Upper lobe of right lung (tissue), 1 donor: ENCODE results near the gene CCDC178. TPM values are rescaled to one million over a fixed set of nuclear protein-coding genes. Genes with fewer than 3 reads are reported as not detected.

ENCODE experiments used
- ATAC-seq: fragments of 200-7000 bp; cut with Tn5 transposase; one replicate; pipeline ENCODE4 v1.9.1; 2020; ENCODE audit warnings: mild to moderate bottlenecking, moderate library complexity
- DNase-seq: peaks from one replicate; pipeline ENCODE4 v3.0.0-alpha.2; 2020
- H3K27ac ChIP-seq: fragments of 200-600 bp; one replicate; pipeline ENCODE4 v1.8.0; 2022
- H3K27me3 ChIP-seq: fragments of 200-600 bp; one replicate; pipeline ENCODE4 v1.8.0; 2022; ENCODE audit warnings: mild to moderate bottlenecking
- H3K36me3 ChIP-seq: fragments of 200-600 bp; one replicate; pipeline ENCODE4 v1.8.0; 2022
- H3K4me1 ChIP-seq: fragments of 200-600 bp; one replicate; pipeline ENCODE4 v1.8.0; 2022
- H3K4me3 ChIP-seq: fragments of 200-600 bp; one replicate; pipeline ENCODE4 v1.8.0; 2022; ENCODE audit warnings: mild to moderate bottlenecking
- H3K9me3 ChIP-seq: fragments of 200-600 bp; one replicate; pipeline ENCODE4 v1.8.0; 2022
- intact Hi-C: fragments of 100-400 bp; cut with DNase I; formaldehyde crosslinking; loops from one replicate; pipeline ENCODE4 v1.11.0; 2022
- total RNA-seq: library from RNA; stranded (reverse); fragmentation: NEBNext Ultra II Directional; extraction: Animal tissue kit (Norgen Biotek cat#: 25700); gene quantifications from one replicate; pipeline ENCODE4 v1.2.1, GENCODE V29; 2021
- TF ChIP-seq, protein P1 (sequence below): fragments of 200-600 bp; IDR thresholded peaks from one replicate; pipeline ENCODE4 v1.8.0; 2022; ENCODE audit warnings: antibody characterized with exemption
- donor health status: DM: no; HTN: yes; CAD: no; lungs with severe emphysema.

CCDC178 gene
- total RNA-seq, 1 donor from 2014 or later: 2.5 TPM

DNA sequence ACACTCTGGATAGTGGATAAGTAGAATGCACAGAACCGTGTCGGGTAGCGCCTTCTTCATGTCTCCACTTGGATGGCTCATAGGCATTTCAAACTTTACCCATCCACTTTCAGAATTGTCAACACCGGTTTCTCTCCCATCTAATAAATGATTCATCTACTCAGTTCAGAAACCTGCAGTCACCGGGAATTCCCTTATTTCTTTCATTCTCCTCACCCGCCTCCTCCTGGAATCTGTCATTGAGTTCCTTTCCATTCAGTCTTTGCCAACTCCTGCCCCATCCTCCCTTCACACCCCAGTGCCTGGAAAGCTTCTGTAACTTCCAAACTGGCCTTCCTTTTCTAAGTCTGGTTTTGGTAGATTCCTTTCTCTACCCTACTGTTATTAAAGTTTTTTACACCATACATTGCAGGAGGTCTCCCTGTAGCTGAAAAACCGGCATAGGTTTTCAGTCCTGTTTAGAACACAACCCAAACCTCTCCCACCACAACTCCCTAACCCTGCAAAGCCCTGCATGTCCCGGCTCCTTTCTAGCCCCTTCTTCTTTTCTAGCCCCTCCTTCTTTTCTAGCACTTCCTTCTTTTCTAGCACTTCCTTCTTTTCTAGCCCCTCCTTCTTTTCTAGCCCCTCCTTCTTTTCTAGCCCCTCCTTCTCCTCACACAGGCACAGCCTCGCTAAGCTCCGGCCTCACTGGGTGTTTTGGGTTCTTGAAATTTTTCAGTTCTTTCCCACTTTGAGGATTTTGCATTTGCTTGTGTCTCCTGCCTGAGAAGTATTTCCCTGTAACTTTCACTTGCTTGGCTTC is 533.8 kb downstream of the CCDC178 start:
- intact Hi-C loops: no loop called here
- Histone ChIP-seq H3K4me1 (no peaks in the 10 kb centered on the region), H3K4me3 (no peak overlapping the region), H3K9me3 (no peaks in the 10 kb centered on the region), H3K36me3 (no peaks in the 10 kb centered on the region), H3K27me3 (no peaks in the 10 kb centered on the region), H3K27ac (no peak overlapping the region)
- TF ChIP-seq, protein P1, sequence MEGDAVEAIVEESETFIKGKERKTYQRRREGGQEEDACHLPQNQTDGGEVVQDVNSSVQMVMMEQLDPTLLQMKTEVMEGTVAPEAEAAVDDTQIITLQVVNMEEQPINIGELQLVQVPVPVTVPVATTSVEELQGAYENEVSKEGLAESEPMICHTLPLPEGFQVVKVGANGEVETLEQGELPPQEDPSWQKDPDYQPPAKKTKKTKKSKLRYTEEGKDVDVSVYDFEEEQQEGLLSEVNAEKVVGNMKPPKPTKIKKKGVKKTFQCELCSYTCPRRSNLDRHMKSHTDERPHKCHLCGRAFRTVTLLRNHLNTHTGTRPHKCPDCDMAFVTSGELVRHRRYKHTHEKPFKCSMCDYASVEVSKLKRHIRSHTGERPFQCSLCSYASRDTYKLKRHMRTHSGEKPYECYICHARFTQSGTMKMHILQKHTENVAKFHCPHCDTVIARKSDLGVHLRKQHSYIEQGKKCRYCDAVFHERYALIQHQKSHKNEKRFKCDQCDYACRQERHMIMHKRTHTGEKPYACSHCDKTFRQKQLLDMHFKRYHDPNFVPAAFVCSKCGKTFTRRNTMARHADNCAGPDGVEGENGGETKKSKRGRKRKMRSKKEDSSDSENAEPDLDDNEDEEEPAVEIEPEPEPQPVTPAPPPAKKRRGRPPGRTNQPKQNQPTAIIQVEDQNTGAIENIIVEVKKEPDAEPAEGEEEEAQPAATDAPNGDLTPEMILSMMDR: no peak
- DNase-seq: no peak
- ATAC-seq: no peak

DNA sequence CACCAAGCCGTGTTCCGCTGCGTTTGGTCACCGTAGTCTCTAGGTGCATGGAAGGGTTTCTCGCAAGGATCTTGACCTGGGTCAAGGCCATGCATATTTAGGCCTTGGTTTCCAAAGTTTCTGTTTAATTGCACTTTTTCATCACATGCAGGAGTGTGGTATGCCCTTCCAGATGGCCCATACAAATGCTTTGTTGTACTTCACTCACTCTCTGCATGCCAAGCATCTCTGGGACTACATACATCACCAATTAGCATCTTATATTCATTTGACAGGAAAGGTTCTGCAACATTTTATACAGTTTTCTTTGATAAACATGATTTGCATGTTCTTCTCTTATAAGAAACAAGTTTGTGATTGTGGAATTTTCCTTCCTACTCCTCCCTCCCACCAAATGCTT is 534.9 kb downstream of the CCDC178 start:
- Histone ChIP-seq H3K9me3 (no peaks in the 10 kb centered on the region), H3K27me3 (no peaks in the 10 kb centered on the region), H3K4me1 (no peaks in the 10 kb centered on the region), H3K27ac (no peak overlapping the region), H3K4me3 (no peak overlapping the region), H3K36me3 (no peaks in the 10 kb centered on the region)
- no peak for DNase-seq
- no peak for ATAC-seq
- intact Hi-C loops: no loop called here
- TF ChIP-seq, protein P1: no peak

DNA sequence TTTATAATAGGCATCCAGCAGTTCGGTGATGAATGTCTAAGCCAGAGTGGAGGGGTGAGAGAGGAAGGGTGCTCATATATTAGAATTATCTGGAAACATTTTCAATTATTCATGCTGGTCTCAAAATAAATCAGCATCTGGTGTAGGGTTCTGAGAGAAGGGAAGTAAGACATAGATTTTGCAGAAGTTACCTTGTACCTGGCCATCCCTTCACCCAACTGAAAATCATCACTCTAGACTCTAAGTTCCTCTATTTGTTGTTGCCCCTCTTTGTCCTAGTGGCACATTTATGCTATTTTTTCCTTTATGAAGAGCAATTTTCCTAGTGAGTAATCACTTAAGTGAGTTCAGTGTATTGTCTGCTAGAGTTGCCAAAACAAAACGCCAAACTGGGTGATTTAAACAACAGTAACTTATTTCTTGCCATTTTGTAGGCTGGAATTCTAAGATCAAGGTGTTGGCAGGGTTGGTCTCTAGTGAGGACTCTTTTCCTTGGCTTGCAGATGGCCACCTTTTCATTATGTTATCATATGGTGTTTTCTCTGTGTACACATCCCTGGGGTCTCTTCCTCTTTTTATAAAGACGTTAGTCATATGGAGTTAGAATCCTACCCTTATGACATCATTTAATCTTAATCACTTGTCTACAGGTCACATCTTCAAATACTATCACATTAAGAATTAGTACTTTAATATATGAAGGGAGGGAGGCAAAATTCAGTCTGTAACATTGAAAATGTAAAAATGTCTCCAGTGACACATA is 537.8 kb downstream of the CCDC178 start:
- H3K36me3 ChIP-seq: no peaks in the 10 kb centered on the region
- H3K9me3 ChIP-seq: no peaks in the 10 kb centered on the region
- no peak overlapping the region for H3K4me3 ChIP-seq
- H3K27me3 ChIP-seq: no peaks in the 10 kb centered on the region
- intact Hi-C loops: no loop called here
- H3K4me1 ChIP-seq: no peaks in the 10 kb centered on the region
- no peak for ATAC-seq
- DNase-seq: no peak
- TF ChIP-seq, protein P1: no peak
- H3K27ac ChIP-seq: no peak overlapping the region

GRCh38 chr18:32899819-32900218 is 540.7 kb downstream of the CCDC178 start:
- no peaks in the 10 kb centered on the region for H3K27me3 ChIP-seq
- H3K4me1 ChIP-seq: no peaks in the 10 kb centered on the region
- intact Hi-C loops: no loop called here
- DNase-seq (no peak), ATAC-seq (no peak)
- no peak overlapping the region for H3K4me3 ChIP-seq
- no peaks in the 10 kb centered on the region for H3K36me3 ChIP-seq
- H3K27ac ChIP-seq: no peak overlapping the region
- TF ChIP-seq, protein P1: no peak
- no peaks in the 10 kb centered on the region for H3K9me3 ChIP-seq

GRCh38 chr18:32896776-32897547 is 543.6 kb downstream of the CCDC178 start:
- Histone ChIP-seq H3K4me3 (no peak overlapping the region), H3K36me3 (no peaks in the 10 kb centered on the region), H3K27ac (no peak overlapping the region), H3K4me1 (no peaks in the 10 kb centered on the region), H3K9me3 (no peaks in the 10 kb centered on the region), H3K27me3 (no peaks in the 10 kb centered on the region)
- ATAC-seq: no peak
- intact Hi-C loops: no loop called here
- TF ChIP-seq, protein P1: no peak
- DNase-seq: no peak
